Hematopoietic multipotent progenitor cell treated with erythropoietin and hydrocortisone succinate and interleukin-3 and kit ligand, for 15 days (in vitro differentiated cells): Measurements from ENCODE around the gene RNU1-4.
"Not testable (repeated sequence)": the region's sequence is repeated elsewhere in the genome, so short reads cannot be mapped to it uniquely, and the experiment has no call there.

Experiments used
- DNase-seq: peaks from one replicate; pipeline ENCODE4 v3.0.0-alpha.2; 2015; ENCODE audit warnings: low spot score

Gene RNU1-4

DNA sequence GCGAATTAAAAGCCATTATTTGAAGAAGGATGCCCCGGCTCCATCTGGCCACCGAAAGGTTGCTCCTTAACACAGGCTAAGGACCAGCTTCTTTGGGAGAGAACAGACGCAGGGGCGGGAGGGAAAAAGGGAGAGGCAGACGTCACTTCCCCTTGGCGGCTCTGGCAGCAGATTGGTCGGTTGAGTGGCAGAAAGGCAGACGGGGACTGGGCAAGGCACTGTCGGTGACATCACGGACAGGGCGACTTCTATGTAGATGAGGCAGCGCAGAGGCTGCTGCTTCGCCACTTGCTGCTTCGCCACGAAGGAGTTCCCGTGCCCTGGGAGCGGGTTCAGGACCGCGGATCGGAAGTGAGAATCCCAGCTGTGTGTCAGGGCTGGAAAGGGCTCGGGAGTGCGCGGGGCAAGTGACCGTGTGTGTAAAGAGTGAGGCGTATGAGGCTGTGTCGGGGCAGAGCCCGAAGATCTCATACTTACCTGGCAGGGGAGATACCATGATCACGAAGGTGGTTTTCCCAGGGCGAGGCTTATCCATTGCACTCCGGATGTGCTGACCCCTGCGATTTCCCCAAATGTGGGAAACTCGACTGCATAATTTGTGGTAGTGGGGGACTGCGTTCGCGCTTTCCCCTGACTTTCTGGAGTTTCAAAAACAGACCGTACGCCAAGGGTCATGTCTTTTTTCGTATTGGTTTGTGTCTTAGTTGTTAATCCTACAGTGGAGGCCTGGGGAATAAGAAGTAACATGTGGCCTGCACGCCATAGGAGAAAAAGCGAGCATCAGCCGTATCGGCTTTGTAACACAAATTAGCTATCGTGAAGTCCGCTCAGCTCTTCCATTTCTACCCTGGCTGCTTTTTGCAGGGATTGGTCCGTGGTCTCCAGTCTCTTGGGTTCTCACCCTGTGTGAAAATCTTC is at the start of gene RNU1-4:
RNU1-4 (plus strand) TSS at position 470 of the 918 bp plus-strand sequence.
- DNase-seq, result not testable (repeated sequence)

DNA sequence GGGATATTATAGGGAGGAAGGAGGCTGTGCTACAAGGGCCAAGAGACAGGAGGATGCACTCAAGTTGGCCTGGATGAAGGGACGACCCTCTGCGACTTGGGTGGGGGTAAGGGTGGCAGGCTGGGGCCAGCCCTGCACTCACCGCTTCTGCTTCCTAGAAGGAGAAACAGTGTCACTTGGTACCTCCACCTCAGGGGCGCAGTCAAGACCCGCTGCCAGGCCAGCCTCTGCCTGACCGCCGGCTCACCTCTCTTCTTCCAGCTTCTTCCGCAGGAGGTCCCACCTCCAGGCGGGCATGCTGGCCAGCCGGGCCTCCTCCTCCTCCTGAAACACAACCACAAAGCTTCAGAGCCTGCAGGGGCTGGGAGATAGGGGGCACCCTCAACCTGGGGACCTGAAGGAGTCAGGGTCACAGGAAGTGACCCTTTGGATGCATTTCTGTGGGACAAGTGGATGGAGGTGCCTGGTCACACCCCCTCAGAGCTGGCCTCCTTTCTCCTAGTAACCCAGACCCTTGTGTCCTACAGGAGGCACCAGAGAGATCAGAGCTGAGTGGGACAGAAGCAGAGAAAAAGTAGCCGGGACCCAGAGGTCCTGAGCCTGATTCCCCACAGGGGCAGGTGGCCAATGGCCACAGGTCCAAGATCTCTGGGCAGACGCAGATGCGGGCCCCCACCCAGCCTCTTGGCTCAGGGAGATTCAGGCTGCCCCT is 49.2 kb upstream of the RNU1-4 start:
- DNase-seq, result not testable (repeated sequence)

DNA sequence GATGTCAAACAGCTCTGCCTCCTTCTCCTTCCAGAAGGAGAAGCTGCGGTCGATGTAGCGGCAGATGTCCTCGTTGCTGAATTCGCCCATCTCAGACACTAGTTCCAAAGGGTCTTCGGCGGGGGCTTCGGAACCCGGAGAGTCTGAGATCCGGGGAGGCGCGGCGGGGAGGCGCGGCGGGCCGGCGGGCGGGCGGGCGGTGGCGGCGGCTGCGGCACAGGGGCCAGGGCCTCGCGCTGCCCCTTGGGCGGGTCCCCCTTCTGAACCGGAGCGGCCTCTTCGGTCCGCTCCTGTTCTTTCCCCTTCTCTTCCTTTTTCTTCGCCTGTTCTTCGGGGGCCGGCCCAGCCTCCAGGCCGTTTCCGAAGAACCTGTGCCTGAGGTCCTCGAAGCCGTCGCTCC is 48.0 kb upstream of the RNU1-4 start:
- not testable (repeated sequence) for DNase-seq

DNA sequence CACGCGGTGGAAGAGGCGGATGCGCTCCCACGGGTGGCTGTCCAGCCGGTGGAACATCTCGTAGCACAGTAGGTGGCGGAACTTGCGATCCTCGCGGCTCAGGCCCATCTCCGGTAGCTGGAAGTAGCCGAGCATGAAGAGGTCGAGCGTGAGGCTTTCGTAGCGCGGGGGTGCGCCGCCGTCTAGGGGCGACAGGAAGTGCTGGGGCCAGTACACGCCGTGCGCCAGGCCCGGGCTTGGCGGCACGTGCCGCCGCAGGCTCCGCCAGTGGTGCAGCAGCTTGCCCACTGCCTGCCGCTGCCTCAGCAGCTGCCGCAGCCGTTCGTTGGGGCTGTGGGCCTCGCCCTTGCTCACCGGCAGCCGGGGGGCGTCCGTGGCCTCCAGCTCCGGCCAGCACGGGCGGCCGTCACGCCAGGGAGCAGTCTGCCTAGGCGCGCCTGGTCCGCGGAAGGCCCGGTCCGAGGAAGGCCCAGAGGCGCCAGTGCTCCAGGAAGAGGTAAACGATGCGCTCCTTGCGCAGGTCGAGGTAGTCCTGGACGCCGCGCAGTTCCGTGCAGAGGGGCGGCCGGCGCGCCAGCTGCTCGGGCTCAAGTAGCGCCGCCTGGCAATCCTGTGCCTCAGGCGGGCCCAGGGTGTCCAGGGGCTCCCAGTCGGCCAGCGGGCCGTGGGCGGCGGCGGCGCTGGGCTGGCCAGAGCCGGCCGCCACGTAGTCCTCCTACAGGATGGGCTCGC is 47.4 kb upstream of the RNU1-4 start:
- not testable (repeated sequence) for DNase-seq

DNA sequence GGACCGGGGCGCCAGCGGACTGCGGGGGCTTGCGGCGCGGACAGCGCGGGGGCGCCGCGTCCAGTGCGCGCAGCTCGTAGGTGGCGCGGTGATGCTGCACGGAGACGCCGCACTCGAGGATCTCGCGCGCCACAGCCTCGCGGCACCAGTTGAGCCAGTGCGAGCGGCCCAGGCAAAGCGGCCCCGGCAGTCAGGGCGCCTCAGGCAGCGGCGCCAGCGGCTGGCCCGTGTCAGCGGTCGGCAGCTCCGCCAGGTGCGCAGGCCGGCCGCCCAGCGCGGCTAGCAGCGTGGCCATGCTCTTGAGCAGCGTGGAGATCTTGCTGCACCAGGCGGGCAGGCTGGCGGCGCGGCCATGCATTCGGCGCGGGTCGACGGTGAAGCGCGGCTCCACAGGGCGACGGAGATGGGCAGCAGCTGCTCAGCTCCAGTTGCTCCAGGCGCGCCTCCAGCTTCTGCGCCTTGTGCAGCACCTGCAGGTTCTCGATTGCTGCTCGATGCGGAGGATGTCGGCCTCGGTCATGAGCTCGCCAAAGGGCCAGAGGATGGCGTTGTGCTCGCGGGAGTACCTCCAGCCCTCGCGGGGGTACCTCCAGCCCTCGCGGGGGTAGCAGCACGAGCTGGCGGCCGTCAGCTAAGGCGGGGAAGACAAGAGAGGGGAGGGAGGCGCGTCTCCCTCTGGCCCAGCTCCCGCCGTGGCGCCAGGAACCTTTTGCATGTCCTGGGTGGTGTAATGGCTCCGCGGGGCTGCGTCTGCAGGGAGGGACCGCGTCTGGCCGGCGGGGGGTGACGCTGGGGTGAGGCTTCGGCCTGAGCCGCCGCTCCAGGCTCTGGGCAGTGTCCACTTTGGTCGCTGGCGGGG is 46.6 kb upstream of the RNU1-4 start:
- DNase-seq, result not testable (repeated sequence)

DNA sequence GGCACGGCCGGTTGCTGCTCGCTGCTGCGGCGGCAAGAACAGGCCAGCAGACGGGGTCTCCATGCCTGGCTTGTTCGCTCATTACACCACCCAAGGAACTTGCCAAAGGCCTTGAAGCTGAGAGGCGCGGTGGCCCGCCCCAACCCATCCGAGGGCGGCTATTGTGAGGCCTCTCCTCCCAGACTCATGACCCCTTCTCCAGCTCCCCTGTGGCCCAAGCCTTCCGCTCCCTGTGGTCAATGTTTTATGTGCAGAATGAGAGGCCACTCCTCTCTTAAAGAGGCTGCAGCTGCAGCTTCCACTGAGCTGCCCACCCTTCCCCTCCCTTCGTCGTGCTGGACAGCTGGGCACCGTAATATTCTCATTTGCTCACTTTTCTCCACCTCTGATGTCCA is 46.0 kb upstream of the RNU1-4 start:
- DNase-seq, result not testable (repeated sequence)

DNA sequence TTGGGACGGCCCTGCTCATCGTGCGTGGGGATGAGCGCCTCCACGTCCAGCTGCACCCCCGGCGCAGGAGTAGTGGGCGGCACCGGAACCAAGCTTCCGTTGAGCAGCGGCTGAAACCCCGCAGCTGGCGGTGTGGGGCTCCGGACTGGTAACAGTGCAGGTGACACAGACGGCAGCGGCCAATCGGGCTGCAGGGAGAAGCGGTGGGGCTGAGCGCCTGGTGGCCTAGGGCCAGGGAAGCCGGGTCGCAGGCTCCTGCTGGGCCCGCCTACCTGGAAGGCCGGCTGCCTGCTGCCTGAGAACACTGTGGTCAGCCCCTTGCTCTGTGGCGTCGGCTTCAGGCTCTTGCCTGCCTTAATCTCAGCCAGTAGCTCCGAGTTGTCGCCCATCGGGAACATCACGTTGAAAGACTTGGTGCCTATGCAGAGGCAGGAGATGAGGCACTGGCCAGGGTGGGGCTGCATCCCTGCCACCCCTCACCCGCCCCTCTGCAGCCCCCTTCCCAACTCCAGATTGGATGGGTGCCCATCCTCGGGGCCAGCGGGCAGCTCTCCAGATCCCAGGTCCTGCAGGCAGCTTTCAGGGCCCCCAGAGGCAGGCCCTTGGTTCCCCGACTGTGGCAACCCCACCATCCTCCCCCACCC is 43.7 kb upstream of the RNU1-4 start:
- not testable (repeated sequence) for DNase-seq

DNA sequence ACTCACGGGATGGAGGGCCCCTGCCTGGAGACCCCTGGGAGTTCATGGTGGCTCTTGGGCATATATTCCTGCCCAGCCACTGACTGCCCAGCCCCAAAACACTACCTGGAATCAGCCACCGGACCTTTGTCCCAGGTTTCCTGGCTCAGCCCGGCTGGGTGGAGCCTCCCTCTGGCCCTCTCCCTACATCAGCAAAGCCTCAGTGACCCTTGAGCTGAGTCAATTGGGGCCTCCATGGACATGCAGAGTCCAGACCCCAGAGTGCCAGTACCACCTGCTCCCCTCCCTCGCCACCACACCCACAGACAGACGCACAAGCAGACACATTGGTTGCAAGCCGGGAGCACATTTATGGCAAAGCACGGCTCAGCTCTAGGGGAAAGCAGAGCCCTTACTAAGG is 43.2 kb upstream of the RNU1-4 start:
- DNase-seq, result not testable (repeated sequence)

DNA sequence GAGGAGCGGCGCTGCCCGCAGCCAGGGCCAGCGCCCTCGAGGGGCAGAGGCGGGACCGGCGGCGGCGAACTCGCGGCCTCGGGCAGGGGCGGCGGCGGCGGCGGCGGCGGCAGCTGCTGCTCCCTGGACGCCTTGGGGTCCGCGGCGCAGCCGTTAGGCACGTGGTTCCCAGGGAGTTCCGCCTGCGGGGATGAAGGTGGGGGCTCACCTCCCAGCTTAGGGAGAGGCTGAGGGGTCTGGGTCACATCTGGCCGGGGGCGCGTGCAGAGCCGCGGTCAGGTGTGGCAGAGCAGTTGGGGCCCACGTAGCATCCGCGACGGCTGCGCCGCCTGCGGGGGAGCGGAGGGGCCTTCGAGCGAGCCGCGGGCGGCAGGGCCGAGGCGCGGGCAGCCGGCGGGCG is 40.9 kb upstream of the RNU1-4 start:
- not testable (repeated sequence) for DNase-seq

DNA sequence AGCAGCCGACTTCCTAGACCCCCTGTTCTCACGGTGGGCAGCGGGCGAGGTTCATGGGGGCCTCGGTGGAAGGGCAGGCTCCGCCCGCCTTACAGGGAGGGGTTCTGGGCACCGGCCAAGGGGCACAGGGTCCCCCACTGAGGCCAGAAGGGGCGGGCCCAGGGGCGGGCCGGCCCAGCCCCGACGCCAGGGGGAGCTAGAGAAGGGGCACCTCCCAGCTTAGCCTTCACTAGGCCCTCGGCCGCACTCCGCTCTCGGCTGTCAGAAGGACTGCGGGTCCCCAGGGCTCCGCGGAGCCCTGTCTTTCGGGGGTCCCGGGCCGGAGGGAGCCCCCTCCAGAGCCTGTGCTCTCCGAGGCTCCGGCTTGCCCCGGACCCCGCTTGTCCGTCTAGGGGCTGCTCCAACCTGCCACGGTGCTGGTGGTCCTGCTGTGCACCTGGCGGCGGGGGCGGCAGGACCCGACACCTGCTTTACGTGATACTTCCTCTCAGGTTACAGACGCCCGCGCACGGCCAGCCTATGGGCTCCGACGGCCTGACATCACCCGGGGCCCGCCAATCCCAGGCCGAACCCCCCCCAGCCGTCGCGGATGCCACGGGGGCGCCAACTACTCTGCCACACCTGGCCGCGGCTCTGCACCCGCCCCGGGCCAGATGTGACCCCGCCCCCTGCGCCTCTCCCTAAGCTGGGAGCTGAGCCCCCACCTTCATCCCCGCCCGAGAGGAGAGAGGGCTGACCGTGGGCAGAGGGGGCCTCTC is 40.0 kb upstream of the RNU1-4 start:
- DNase-seq, result not testable (repeated sequence)

DNA sequence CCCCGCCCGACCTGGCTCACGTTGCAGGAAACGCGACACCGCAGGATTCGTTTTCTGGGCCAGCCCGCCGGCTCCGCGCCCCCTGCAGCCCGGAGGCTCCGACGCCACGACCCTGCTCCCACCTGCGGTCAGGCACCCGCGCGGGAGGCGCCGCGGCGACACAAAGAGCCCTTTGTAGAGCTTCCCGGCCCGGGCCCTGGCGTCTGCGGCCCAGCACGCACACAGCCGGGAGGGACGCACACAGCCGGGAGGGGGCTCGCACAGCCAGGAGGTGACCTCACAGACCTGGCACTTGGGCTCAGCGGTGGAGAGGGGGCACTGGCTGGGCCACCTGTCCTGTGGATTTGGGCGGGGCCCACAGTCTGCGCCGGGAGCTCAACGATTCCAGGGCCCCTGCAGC is 39.1 kb upstream of the RNU1-4 start:
- DNase-seq, result not testable (repeated sequence)

DNA sequence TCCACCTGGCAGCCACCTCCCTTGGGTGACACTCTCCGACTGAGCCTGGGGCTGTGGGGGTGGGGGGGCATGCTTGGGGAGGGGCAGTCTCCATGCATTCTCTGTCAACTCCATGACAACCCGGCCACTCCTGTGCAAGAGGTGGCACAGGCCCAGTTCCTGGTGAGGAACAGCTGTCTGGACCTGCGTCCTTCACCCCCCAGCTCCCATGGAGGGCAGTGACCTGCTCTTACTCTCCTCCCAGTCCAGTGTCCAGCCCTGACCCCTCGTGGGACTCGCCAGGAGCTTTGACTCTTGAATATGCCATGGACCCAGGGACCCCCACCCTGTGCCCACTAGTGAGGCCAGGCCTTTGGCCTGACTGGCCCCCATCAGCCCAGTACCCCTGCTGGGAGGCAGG is 38.0 kb upstream of the RNU1-4 start:
- not testable (repeated sequence) for DNase-seq

DNA sequence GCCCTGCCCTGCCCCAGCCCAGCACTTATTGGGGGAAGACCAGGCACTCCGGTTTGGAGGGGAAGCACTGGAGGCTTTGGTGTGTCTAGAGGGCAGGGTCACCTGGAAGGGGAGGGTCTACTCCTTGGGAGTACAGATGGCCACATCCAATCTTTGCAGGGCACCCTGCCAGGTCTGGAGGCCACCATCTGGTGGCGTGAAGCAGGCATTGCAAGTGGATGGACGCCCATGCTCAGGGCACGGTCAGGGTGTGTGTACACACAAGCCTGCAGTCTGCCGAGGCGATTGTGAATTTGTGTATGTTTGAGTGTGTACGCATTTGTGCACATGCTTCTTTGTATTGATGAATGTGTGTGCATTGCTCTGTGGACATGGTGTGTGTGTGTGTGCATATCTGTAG is 37.2 kb upstream of the RNU1-4 start:
- not testable (repeated sequence) for DNase-seq

DNA sequence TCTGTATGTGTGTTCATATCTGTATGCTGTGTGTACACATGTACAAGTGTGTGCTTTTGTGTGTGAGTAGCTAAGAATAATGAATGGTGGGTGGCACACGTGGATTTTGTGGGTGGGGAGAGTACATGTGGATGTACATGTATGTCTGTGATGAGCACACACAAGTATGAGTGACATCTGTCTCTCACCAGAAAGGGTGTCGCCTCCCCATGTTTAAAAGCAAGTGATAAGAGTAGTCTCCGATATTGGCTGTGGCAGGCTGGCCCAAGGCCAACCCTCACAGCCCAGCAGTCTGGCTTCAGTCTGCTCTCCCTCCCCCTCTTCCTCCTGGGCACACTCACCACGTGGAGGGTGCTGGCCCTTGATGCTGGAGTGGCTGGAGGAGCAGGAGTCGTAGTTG is 36.7 kb upstream of the RNU1-4 start:
- DNase-seq, result not testable (repeated sequence)

DNA sequence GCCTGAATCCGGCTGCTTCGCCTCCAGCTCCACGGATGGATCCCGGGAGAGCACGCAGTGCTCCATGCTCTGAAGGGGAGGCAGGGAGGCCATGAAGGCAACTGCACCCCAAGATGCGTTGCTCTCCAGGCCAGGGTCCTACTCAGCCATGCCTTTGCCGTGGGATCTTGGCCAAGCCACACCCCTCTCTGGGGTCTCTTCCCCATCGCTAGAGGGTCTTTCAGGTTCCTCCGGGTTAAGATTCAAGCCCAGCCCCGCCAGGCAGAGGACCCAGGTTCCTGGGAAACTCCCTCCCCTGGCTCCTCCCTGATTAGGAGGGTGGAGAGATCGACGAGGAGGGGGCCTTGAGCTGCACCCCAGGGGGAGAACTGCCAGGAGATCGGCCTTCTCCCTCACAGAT is 36.2 kb upstream of the RNU1-4 start:
- DNase-seq, result not testable (repeated sequence)

DNA sequence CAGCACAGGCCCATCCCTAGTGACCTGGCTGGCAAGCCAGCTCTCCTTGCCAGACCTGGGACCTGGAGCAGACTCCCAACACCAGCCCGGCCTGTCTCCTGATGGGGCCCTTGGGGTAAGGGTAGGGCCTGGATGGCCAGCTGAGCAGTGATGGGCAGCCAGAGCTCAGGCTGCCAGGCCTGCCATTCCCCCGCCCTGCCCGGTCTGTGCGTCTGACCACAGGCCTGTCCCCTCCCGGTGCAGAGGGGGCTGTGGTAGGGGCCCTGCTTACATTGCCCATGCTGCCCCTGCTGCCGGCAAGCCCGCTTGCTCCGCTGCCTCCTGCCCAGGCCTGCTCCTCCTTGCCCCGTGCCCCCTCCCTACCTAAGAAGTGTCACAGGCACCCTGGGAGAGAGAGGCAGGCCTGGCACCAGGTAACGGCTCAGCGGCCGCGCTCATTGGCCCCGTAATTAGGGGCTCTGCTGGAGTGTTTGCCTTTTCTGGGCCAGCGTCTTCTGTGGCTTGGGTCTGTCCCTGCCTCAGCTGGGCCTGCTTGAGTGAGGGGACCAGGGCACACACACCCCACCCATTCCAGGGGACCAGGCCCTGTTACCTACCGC is 35.7 kb upstream of the RNU1-4 start:
- DNase-seq, result not testable (repeated sequence)

DNA sequence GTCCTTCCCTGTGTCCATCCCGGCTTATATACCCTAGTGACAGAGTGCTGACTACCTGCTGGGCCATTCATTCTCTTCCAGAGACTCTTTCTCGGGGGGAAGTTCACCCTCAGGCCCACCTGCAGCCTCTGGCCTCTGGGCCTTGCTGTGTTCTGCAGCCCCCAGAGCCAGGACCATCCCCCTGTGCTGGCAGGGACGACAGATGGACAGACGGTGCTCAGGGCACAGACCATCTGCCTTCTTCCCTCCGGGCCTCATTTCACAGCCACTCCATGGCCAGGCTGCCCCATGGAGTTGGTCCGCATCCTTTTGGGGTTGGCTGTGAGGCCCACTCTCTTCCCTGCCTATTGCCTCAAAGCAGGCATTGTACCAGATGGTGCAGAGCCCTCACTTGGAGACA is 34.0 kb upstream of the RNU1-4 start:
- not testable (repeated sequence) for DNase-seq

DNA sequence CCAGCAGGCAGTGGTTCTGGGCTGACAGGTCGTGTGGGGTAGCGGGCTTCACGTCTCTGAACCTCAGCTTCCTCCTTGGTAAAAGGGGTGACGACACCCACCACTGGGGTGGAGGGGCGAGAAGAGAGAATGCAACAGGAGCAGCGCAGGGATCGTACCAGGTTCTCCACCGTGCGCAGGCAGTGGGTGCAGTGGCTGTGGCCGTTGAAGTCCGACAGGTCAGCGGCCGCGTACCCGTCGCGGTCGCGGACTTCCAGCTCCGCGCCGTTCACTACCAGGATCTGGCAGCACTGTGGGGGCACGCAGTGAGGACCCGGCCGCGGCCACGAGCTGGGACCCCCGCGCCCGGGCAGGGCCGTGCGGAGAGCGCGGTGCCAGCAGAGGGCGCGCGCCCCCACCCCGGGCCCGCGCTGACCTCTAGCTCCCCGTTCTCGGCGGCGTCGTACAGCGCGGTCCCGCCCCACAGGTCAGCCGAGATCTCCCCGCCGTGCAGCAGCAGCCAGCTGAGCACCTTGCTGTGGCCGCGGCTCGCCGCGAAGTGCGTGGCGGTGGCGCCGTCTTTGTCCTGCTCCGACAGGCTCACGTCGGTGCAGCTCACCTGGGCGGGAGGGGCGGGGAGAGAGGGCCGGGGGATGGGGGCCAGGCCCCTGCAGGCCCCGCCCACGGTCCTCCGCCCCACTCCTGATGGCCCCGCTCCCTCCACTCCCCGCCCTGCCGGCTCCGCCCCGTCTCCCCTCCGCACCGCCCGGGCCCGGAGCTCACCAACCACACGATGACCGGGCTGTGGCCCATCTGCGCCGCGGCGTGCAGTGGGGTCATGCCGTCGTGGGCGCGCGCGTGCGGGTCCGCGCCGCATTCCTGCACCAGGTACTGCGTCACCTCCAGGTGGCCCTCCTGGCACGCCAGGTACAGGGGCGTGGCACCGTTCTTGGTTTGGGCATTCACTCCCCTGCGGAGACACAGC is 32.9 kb upstream of the RNU1-4 start:
- DNase-seq, result not testable (repeated sequence)
